Measurements from ENCODE around the gene GPSM3.

- no peak for TF ChIP-seq CTCF (IDR thresholded peaks at IDR 0.05)
- TF ChIP-seq POLR2A (IDR thresholded peaks at IDR 0.05): no peak
These were observed 45.8 kb downstream of the GPSM3 start for GRCh38 chr6:32146687-32147086.

Data from uterus (tissue), 2 donors.